LNCaP clone FGC (cell line): ENCODE measurements around the gene ARHGAP10.

Source experiments
- DNase-seq: peaks from one replicate; pipeline ENCODE4 v3.0.0-alpha.2; 2011; ENCODE audit warnings: low read depth
- H3K4me3 ChIP-seq: 2 replicates; pipeline ENCODE4 v1.5.1; 2011; ENCODE audit warnings: mild to moderate bottlenecking, low read depth, low read length, control low read depth
- TF ChIP-seq, protein P1 (sequence below): IDR thresholded peaks from 2 replicates; pipeline ENCODE4 v1.5.1; 2012; ENCODE audit warnings: mild to moderate bottlenecking; ENCODE audit not compliant: control insufficient read depth, insufficient read depth; ENCODE audit errors: extremely low read depth

The ARHGAP10 gene

DNA sequence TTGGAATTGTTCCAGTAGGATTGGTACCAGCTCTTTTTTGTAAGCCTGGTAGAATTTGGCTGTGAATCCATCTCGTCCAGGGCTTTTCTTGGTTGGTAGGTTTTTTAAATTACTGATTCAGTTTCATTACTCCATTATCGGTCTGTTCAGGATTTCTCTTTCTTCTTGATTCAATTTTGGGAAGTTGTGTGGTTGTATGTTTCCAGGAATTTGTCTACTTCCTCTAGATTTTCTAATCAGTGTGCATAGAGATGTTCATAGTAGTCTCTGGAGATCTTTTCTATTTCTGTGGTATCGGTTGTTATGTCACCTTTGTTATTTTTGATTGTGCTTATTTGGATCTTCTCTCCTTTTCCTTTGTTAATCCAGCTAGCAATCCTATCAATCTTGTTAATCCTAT, 248.7 kb downstream of the ARHGAP10 start:
- TF ChIP-seq, protein P1, sequence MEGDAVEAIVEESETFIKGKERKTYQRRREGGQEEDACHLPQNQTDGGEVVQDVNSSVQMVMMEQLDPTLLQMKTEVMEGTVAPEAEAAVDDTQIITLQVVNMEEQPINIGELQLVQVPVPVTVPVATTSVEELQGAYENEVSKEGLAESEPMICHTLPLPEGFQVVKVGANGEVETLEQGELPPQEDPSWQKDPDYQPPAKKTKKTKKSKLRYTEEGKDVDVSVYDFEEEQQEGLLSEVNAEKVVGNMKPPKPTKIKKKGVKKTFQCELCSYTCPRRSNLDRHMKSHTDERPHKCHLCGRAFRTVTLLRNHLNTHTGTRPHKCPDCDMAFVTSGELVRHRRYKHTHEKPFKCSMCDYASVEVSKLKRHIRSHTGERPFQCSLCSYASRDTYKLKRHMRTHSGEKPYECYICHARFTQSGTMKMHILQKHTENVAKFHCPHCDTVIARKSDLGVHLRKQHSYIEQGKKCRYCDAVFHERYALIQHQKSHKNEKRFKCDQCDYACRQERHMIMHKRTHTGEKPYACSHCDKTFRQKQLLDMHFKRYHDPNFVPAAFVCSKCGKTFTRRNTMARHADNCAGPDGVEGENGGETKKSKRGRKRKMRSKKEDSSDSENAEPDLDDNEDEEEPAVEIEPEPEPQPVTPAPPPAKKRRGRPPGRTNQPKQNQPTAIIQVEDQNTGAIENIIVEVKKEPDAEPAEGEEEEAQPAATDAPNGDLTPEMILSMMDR = no peak
- no peak overlapping the region for H3K4me3 ChIP-seq
- no peak for DNase-seq

DNA sequence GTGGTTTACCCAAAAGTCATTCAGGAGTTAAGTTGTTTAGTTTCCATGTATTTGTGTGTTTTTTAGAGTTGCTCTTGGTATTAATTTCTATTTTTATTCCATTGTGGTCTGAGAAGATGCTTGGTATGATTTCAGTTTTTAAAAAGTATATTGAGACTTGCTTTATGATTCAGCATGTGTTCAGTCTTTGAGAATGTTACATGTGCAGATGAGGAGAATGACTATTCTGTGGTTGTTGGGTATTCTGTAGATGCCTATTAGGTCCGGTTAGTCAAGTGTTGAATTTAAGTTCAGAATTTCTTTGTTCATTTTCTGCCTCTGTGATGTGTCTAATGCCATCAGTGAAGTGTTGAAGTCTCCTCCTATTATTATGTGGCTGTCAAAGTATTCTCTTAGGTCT, 249.4 kb downstream of the ARHGAP10 start:
- H3K4me3 ChIP-seq = no peak overlapping the region
- TF ChIP-seq, protein P1 = no peak
- no peak for DNase-seq

DNA sequence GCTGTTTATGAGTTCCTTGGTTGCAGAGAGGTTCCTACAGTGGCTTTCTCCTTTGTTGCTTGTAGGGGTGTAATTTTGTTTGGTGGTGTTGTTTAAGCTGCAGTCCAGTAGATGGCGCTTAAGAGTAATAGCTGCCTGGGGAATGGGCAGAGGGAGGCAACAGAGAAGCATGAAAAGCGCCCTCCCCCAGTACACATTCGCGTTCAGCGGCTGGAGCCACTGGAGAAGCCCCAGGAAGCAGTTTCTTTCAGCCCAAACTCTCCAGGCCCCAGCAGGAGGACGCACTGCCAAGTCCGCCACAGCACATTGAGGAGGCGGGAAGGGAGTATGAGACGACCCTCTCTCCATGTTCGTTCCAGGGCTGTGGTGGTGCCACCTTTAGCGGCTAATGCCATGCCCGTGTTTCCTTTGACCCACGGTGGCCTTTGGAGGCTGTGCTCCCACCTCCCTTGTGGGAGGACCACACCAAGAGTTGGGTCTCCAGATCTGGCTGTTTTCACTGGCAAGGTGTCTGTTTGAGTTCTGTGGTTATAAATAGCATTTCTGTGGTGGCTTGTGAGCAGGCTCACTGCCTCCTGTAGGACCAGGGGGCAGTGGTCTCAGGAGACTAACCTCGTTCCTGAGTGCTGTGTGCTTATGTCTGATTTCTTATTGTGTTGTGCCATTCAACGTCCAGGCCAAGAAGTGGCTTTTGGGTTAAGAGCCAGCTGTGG, 252.3 kb downstream of the ARHGAP10 start:
- TF ChIP-seq, protein P1 = peak; percentile 82
- H3K4me3 ChIP-seq = no peak overlapping the region
- DNase-seq = no peak

DNA sequence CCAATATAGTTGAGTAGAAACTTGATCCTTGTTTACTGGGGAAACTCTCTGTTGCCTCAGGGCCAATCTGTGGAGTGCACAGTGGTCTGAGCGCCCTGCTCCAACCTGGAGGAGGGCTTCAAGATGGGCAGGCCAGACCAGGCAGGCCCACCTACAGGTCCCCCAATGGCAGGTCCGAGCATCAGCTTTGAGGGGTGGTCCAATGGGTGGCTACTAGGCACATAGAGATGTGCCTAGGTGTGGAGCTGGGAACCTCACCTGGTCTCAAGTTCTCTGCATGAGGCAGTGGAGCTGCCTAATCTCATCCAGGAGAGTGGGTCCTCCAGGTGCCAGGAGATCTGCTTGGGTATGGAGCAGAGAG, 252.9 kb downstream of the ARHGAP10 start:
- TF ChIP-seq, protein P1 = no peak
- no peak for DNase-seq
- no peak overlapping the region for H3K4me3 ChIP-seq

- no peak for DNase-seq
- H3K4me3 ChIP-seq = no peak overlapping the region
- TF ChIP-seq, protein P1 = no peak
Observed at GRCh38 chr4:147985376-147985775, 253.5 kb downstream of the ARHGAP10 start.

DNA sequence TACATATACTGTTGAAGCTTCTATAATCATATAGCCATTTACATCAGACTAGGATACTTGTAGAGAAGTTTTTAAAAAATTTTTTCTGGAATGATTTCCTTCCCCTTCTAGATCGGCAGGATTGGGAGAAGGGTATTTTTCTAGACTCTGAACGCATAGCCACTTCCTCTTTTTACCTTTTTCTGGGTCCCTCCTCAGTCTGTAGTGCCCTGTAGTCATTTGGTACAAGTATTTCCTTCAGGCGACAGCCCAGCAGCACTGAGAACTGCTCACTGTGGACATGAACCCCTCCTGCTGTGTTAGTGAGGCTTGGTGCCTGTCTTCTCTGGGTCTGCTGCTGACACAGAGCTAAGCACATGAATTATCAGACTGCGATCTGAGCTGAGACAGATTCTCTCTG, 255.4 kb downstream of the ARHGAP10 start:
- DNase-seq = no peak
- TF ChIP-seq, protein P1 = no peak
- H3K4me3 ChIP-seq = no peak overlapping the region
